Tibial nerve (tissue), 4 donors: ENCODE measurements around the gene ATN1. TPM values are rescaled to one million over a fixed set of nuclear protein-coding genes. Genes with fewer than 3 reads are reported as not detected.

ENCODE experiments used
- DNase-seq, 2 donors: peaks; one replicate each; pipeline ENCODE4 v3.0.0-alpha.2; 2019; ENCODE audit warnings: low spot score in 2 of 2
- H3K27ac ChIP-seq, 4 donors: fragments of 200-600 bp; sonication (generic) in 3 of 4; one replicate each; pipeline ENCODE4 v1.5.1; 2017 to 2019; ENCODE audit warnings: mild to moderate bottlenecking in 1 of 4
- H3K27me3 ChIP-seq, 2 donors: fragments of 200-600 bp; sonication (generic) in 1 of 2; one replicate each; pipeline versions ENCODE4 v1.5.1 to v1.6.0; 2017 to 2019
- H3K36me3 ChIP-seq, 3 donors: fragments of 200-600 bp; sonication (generic); one replicate each; pipeline ENCODE4 v1.5.1; 2018 to 2019
- H3K4me1 ChIP-seq, 4 donors: fragments of 200-600 bp; sonication (generic) in 3 of 4; one replicate each; pipeline ENCODE4 v1.5.1; 2017 to 2019
- H3K4me3 ChIP-seq, 4 donors: fragments of 200-600 bp; sonication (generic) in 3 of 4; one replicate each; pipeline ENCODE4 v1.5.1; 2017 to 2019; ENCODE audit warnings: mild to moderate bottlenecking in 1 of 4, moderate library complexity in 1 of 4
- H3K9me3 ChIP-seq, 4 donors: fragments of 200-600 bp; sonication (generic) in 3 of 4; one replicate each; pipeline ENCODE4 v1.5.1; 2017 to 2019
- CTCF ChIP-seq, 5 experiments: fragments of 200-600 bp in 3 of 5; fragments of 450-650 bp in 2 of 5; sonication (generic) in 3 of 5; IDR thresholded peaks; one replicate each; pipeline ENCODE4 v1.5.1; 2016 to 2019; ENCODE audit warnings: antibody characterized with exemption in 5 of 5, mild to moderate bottlenecking in 3 of 5, moderate library complexity in 2 of 5
- EP300 ChIP-seq, 2 donors: sonication (generic); formaldehyde crosslinking; IDR thresholded peaks; one replicate each; pipeline ENCODE4 v1.6.1; 2017; ENCODE audit warnings: antibody characterized with exemption in 2 of 2, mild to moderate bottlenecking in 1 of 2
- POLR2A ChIP-seq, 2 donors: fragments of 450-650 bp; IDR thresholded peaks; one replicate each; pipeline ENCODE4 v1.6.1; 2017; ENCODE audit warnings: antibody characterized with exemption in 2 of 2, mild to moderate bottlenecking in 2 of 2, moderate library complexity in 2 of 2
- WGBS, 2 donors: methylation state at CpG; one replicate each; pipeline ENCODE4 v1.1.5; 2018; 5-methylcytosine and 5-hydroxymethylcytosine counted together
- total RNA-seq, 4 donors: library from RNA; depleted of rRNA; stranded (reverse); fragments of >200 nt; gene quantifications; one replicate each; pipeline ENCODE4 v1.1.0, GENCODE V29; 2016

Gene ATN1
- total RNA-seq, 4 donors from 2014 or later: 92.2 to 260 (median 123) TPM

GRCh38 chr12:6916426-6917200, 11.1 kb upstream of the ATN1 start:
- TF ChIP-seq CTCF (IDR thresholded peaks at IDR 0.05): no peak
- no peak for TF ChIP-seq EP300 (IDR thresholded peaks at IDR 0.05)
- TF ChIP-seq POLR2A (IDR thresholded peaks at IDR 0.05): no peak
- H3K4me3 ChIP-seq: no peak overlapping the region
- peaks cover 0 to 53% (median 0%) of the 10 kb centered on the region in 3 donors for H3K36me3 ChIP-seq
- peak overlapping the region in 1 of 4 donors; percentile 88 for H3K27ac ChIP-seq
- DNase-seq: no peak
- no peaks in the 10 kb centered on the region for H3K9me3 ChIP-seq
- WGBS, 2 donors: 86 to 87% methylated on average over 11 of the region's 11 CpGs
- H3K27me3 ChIP-seq: no peaks in the 10 kb centered on the region
- peaks cover 0 to 28% (median 11%) of the 10 kb centered on the region in 4 donors for H3K4me1 ChIP-seq

- Histone ChIP-seq H3K9me3 (no peaks in the 10 kb centered on the region), H3K4me3 (no peak overlapping the region), H3K4me1 (peaks cover 0 to 28% (median 11%) of the 10 kb centered on the region in 4 donors), H3K27me3 (no peaks in the 10 kb centered on the region), H3K27ac (no peak overlapping the region), H3K36me3 (peaks cover 0 to 63% (median 0%) of the 10 kb centered on the region in 3 donors)
- WGBS, 2 donors: 70% methylated on average over 14 of the region's 14 CpGs
- no peak for TF ChIP-seq POLR2A (IDR thresholded peaks at IDR 0.05)
- TF ChIP-seq EP300 (IDR thresholded peaks at IDR 0.05): no peak
- no peak for TF ChIP-seq CTCF (IDR thresholded peaks at IDR 0.05)
- DNase-seq: no peak
These were observed 10.1 kb upstream of the ATN1 start for GRCh38 chr12:6917491-6918231.

GRCh38 chr12:6919588-6919987, 8.2 kb upstream of the ATN1 start:
- Histone ChIP-seq H3K36me3 (peaks cover 0 to 70% (median 0%) of the 10 kb centered on the region in 3 donors), H3K4me1 (peaks cover 0 to 29% (median 13%) of the 10 kb centered on the region in 4 donors), H3K9me3 (no peaks in the 10 kb centered on the region), H3K4me3 (no peak overlapping the region), H3K27me3 (no peaks in the 10 kb centered on the region), H3K27ac (no peak overlapping the region)
- DNase-seq: no peak
- TF ChIP-seq CTCF (IDR thresholded peaks at IDR 0.05) (no peak), POLR2A (IDR thresholded peaks at IDR 0.05) (no peak), EP300 (IDR thresholded peaks at IDR 0.05) (no peak)
- 70% methylated on average over 7 of the region's 7 CpGs for WGBS, 2 donors

- no peak for DNase-seq
- peaks cover 3 to 30% (median 16%) of the 10 kb centered on the region in 4 donors for H3K4me1 ChIP-seq
- no peaks in the 10 kb centered on the region for H3K27me3 ChIP-seq
- no peak overlapping the region for H3K27ac ChIP-seq
- TF ChIP-seq POLR2A (IDR thresholded peaks at IDR 0.05): no peak
- no peak for TF ChIP-seq EP300 (IDR thresholded peaks at IDR 0.05)
- H3K36me3 ChIP-seq: peaks cover 0 to 65% (median 0%) of the 10 kb centered on the region in 3 donors
- H3K4me3 ChIP-seq: no peak overlapping the region
- 81 to 82% methylated on average over 7 of the region's 7 CpGs for WGBS, 2 donors
- no peaks in the 10 kb centered on the region for H3K9me3 ChIP-seq
These were observed 6.2 kb upstream of the ATN1 start for GRCh38 chr12:6921539-6921938.

GRCh38 chr12:6921996-6922946, 5.5 kb upstream of the ATN1 start:
- no peak for DNase-seq

More at GRCh38 chr12:6921996-6922946, 5.5 kb upstream of the ATN1 start:
- TF ChIP-seq POLR2A (IDR thresholded peaks at IDR 0.05): no peak
- TF ChIP-seq EP300 (IDR thresholded peaks at IDR 0.05): no peak
- TF ChIP-seq CTCF (IDR thresholded peaks at IDR 0.05): no peak
- 68 to 90% methylated on average over 6 to 9 of the region's 9 CpGs for WGBS, 2 donors
- Histone ChIP-seq H3K27ac (no peak overlapping the region), H3K27me3 (no peaks in the 10 kb centered on the region), H3K36me3 (peaks cover 0 to 58% (median 0%) of the 10 kb centered on the region in 3 donors), H3K4me1 (peaks cover 3 to 37% (median 23%) of the 10 kb centered on the region in 4 donors), H3K9me3 (no peaks in the 10 kb centered on the region), H3K4me3 (no peak overlapping the region)
